ENCODE measurements around the gene XYLT1.

Gene XYLT1

DNA sequence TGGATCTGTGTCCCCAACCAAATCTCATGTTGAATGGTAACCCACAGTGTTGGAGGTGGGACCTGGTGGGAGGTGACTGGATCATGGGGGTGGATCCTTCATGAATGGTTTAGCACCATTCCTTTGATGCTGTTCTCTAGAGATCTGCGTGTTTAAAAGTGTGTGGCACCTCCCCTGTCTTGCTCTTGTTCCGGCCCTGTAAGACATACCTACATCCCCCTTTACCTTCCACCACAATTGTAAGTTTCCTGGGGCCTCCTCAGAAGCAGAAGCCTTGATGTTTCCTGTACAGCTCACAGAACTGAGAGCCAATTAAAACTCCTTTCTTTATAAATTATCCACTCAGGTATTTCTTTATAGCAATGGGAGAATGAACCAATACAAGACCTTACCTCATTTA, 257.7 kb downstream of the XYLT1 start:
- TF ChIP-seq, protein P1, sequence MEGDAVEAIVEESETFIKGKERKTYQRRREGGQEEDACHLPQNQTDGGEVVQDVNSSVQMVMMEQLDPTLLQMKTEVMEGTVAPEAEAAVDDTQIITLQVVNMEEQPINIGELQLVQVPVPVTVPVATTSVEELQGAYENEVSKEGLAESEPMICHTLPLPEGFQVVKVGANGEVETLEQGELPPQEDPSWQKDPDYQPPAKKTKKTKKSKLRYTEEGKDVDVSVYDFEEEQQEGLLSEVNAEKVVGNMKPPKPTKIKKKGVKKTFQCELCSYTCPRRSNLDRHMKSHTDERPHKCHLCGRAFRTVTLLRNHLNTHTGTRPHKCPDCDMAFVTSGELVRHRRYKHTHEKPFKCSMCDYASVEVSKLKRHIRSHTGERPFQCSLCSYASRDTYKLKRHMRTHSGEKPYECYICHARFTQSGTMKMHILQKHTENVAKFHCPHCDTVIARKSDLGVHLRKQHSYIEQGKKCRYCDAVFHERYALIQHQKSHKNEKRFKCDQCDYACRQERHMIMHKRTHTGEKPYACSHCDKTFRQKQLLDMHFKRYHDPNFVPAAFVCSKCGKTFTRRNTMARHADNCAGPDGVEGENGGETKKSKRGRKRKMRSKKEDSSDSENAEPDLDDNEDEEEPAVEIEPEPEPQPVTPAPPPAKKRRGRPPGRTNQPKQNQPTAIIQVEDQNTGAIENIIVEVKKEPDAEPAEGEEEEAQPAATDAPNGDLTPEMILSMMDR (IDR thresholded peaks at IDR 0.05; ENCODE audit: unreplicated experiment in 3 of 3), result no peak
- Mint-ChIP-seq H3K4me1 (no peaks in the 10 kb centered on the region), H3K27ac (no peak overlapping the region), H3K36me3 (ENCODE audit: low read depth) (no peaks in the 10 kb centered on the region), H3K9me3 (peaks cover 3% of the 10 kb centered on the region), H3K4me3 (no peak overlapping the region), H3K27me3 (ENCODE audit: low read depth) (no peaks in the 10 kb centered on the region)

DNA sequence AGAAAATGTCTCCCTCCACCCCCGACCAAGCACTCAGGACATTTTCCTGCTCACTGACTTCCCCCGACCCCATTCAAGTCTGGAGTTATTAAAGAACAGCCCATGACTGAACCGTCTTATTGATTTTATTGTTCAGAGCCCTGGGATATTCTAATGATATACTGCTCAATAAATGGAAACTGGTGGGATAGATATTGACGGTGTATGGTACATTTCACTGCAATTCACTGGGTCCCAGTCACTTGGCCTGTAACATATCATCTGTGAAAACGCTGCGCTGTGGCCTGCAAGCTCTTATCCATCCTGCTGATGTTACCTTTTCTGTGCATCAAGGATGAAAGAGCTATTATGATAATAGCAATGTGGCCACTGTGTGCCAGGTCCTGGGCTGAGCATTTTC, 258.2 kb downstream of the XYLT1 start:
- H3K4me1 Mint-ChIP-seq, result no peaks in the 10 kb centered on the region
- peaks cover 3% of the 10 kb centered on the region for H3K9me3 Mint-ChIP-seq
- no peaks in the 10 kb centered on the region for H3K27me3 Mint-ChIP-seq (ENCODE audit: low read depth)
- H3K36me3 Mint-ChIP-seq (ENCODE audit: low read depth), result no peaks in the 10 kb centered on the region
- TF ChIP-seq, protein P1 (IDR thresholded peaks at IDR 0.05; ENCODE audit: unreplicated experiment in 3 of 3), result no peak
- H3K4me3 Mint-ChIP-seq, result no peak overlapping the region
- no peak overlapping the region for H3K27ac Mint-ChIP-seq

DNA sequence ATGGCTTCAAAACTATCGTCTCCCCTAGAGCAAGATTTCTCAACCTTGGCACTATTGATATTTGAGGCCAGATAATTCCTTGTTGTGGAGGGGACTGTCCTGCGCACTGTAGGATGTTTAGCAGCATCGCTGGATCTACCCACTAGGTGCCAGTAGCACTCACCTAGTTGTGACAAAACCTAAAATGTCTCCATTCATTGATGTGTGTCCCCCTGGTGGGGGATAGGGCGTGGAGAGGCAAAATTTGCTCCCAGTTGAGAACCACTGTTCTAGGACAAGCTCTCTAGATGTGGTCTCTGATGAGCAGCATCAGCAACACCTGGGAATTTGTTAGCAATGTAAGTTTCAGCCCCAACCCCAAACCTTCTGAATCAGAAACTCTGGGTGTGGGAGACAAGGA, 259.0 kb downstream of the XYLT1 start:
- no peaks in the 10 kb centered on the region for H3K27me3 Mint-ChIP-seq (ENCODE audit: low read depth)

DNA sequence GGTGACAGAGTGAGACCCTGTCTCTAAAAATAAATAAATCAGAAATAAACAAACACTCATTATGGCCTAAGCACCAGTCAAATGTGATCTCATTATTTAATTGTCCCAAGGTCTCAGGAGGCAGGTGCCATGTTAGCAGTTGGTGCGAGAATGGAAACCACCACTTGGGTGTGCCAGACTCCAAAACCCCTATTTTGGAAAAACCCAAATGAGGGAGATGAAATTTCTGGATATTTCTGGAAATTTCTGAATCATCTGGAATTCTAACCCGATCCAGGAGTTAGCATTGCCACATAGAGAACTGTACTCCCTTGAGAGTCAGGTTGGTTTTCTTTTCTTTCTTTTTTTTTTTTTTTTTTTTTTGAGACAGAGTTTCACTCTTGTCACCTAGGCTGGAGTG, 264.0 kb downstream of the XYLT1 start:
- no peaks in the 10 kb centered on the region for H3K9me3 Mint-ChIP-seq
- H3K36me3 Mint-ChIP-seq (ENCODE audit: low read depth), result no peaks in the 10 kb centered on the region
- H3K4me1 Mint-ChIP-seq, result peaks cover 33% of the 10 kb centered on the region
- H3K4me3 Mint-ChIP-seq, result no peak overlapping the region
- TF ChIP-seq, protein P1 (IDR thresholded peaks at IDR 0.05; ENCODE audit: unreplicated experiment in 3 of 3), result no peak
- H3K27ac Mint-ChIP-seq, result no peak overlapping the region
- peaks cover 7% of the 10 kb centered on the region for H3K27me3 Mint-ChIP-seq (ENCODE audit: low read depth)

More for the DNA sequence above, 259.0 kb downstream of the XYLT1 start:
- TF ChIP-seq, protein P1 (IDR thresholded peaks at IDR 0.05; ENCODE audit: unreplicated experiment in 3 of 3), result no peak
- Mint-ChIP-seq H3K36me3 (ENCODE audit: low read depth) (no peaks in the 10 kb centered on the region), H3K4me3 (no peak overlapping the region), H3K27ac (no peak overlapping the region), H3K4me1 (no peaks in the 10 kb centered on the region), H3K9me3 (peaks cover 3% of the 10 kb centered on the region)

DNA sequence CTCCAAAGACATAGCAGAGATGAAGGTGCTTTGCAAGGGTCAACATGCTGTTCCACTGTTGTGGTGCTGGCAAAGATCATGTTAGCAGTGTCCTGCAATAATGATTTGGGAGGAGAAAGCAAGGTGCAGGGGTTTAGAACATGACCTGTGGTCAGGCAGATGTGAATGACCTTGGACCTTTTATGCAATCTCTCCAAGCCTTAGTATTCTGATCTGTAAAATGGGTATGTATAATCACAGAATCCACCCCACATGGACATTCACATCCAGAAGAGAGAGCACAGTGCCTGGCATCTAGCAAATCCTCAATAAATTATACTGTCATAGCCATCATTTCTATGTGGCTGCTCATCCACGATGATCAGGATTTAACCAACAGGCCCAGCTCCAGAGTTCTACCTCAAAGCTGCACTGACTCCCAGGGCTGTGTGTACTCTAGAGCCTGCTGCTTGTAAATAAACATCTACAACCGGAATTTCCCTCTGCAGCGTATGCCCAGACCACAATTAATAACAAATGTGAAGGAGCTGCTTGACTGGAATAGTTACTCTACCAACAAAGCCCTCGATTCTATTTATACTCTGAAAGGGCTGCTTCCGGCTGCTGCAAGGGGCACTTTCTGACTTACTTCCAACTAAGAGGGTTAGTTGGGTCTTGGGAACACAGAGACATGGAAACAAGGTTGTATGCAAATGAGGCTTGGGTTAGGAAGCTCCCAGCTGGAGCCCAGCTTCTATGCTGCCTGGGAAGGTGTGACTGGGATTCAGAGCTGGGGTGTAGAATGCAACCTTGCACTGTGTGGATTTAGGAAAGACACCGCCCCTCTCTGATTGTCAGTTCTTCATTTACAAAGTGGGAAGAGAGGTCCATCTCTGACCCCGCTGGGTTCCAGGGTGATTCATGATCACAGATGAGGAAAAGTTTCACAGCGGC, 265.2 kb downstream of the XYLT1 start:
- Mint-ChIP-seq H3K27me3 (ENCODE audit: low read depth) (peaks cover 7% of the 10 kb centered on the region), H3K4me3 (peak overlapping the region in 1 of 3 experiments; percentile 35), H3K4me1 (peaks cover 33% of the 10 kb centered on the region), H3K27ac (peak overlapping the region in 2 of 3 experiments; percentile 57 to 69), H3K9me3 (no peaks in the 10 kb centered on the region), H3K36me3 (ENCODE audit: low read depth) (no peaks in the 10 kb centered on the region)
- TF ChIP-seq, protein P1 (IDR thresholded peaks at IDR 0.05; ENCODE audit: unreplicated experiment in 3 of 3), result no peak

All from nephron (organoid).